Gastroesophageal sphincter (tissue), 4 donors: ENCODE data around the gene PADI2. TPM values are rescaled to one million over a fixed set of nuclear protein-coding genes. Genes with fewer than 3 reads are reported as not detected.

Experiments
- ATAC-seq: fragments of 150-250 bp; one replicate; pipeline ENCODE4 v1.9.1; 2016; ENCODE audit warnings: mild to moderate bottlenecking, moderate library complexity
- H3K27ac ChIP-seq, 4 donors: fragments of 200-600 bp; sonication (generic) in 3 of 4; 1 replicate in 3 of 4; 2 replicates in 1 of 4; pipeline ENCODE4 v1.5.1; 2016 to 2019
- H3K27me3 ChIP-seq: fragments of 200-600 bp; sonication (generic); one replicate; pipeline ENCODE4 v1.5.1; 2019
- H3K36me3 ChIP-seq, 2 donors: fragments of 200-600 bp; sonication (generic); one replicate each; pipeline ENCODE4 v1.5.1; 2019; ENCODE audit warnings: control low read depth in 1 of 2
- H3K4me1 ChIP-seq, 3 donors: fragments of 200-600 bp; sonication (generic); 1 replicate in 2 of 3; 2 replicates in 1 of 3; pipeline ENCODE4 v1.5.1; 2016 to 2019; ENCODE audit warnings: control low read depth in 2 of 3
- H3K4me3 ChIP-seq, 2 donors: fragments of 200-600 bp; sonication (generic); one replicate each; pipeline ENCODE4 v1.5.1; 2019; ENCODE audit warnings: mild to moderate bottlenecking in 1 of 2, moderate library complexity in 1 of 2
- H3K9me3 ChIP-seq, 3 donors: fragments of 200-600 bp; sonication (generic); one replicate each; pipeline ENCODE4 v1.5.1; 2017 to 2019; ENCODE audit warnings: control low read depth in 2 of 3
- CTCF ChIP-seq, 4 experiments: fragments of 200-600 bp in 2 of 4; fragments of 450-650 bp in 2 of 4; sonication (generic) in 1 of 4; IDR thresholded peaks; one replicate each; pipeline ENCODE4 v1.5.1; 2017 to 2019; ENCODE audit warnings: antibody characterized with exemption in 4 of 4, mild to moderate bottlenecking in 2 of 4, moderate library complexity in 2 of 4
- EP300 ChIP-seq: sonication (generic); formaldehyde crosslinking; IDR thresholded peaks from one replicate; pipeline ENCODE4 v1.6.1; 2017; ENCODE audit warnings: antibody characterized with exemption, mild to moderate bottlenecking
- POLR2A ChIP-seq, 2 donors: fragments of 450-650 bp; IDR thresholded peaks; one replicate each; pipeline ENCODE4 v1.6.1; 2017; ENCODE audit warnings: antibody characterized with exemption in 2 of 2, mild to moderate bottlenecking in 2 of 2, moderate library complexity in 1 of 2
- POLR2AphosphoS5 ChIP-seq: sonication (generic); formaldehyde crosslinking; IDR thresholded peaks from one replicate; pipeline ENCODE4 v1.6.1; 2017; ENCODE audit warnings: antibody characterized with exemption
- WGBS, 2 donors: methylation state at CpG; one replicate each; pipeline ENCODE4 v1.1.5; 2018; ENCODE audit warnings: low coverage in 1 of 2; 5-methylcytosine and 5-hydroxymethylcytosine counted together
- total RNA-seq, 4 donors: library from RNA; depleted of rRNA; stranded (reverse); fragments of >200 nt; gene quantifications; one replicate each; pipeline ENCODE4 v1.1.0, GENCODE V29; 2016

The PADI2 gene
- total RNA-seq, result 1 to 10 TPM in 1 of 4 donors, under 1 TPM in 3; 0.12 to 1.9 (median 0.58) TPM

- Histone ChIP-seq H3K36me3 (no peaks in the 10 kb centered on the region), H3K4me1 (peaks cover 0 to 19% (median 10%) of the 10 kb centered on the region in 3 donors), H3K9me3 (no peaks in the 10 kb centered on the region), H3K4me3 (peak within 1 kb of the TSS in 1 of 2 donors; percentile 43), H3K27me3 (peaks cover 53% of the 10 kb centered on the region), H3K27ac (no peak within 1 kb of the TSS)
- ATAC-seq, result peak; percentile 60
- WGBS, 2 donors, result 0 to 9% methylated on average over 3 of the region's 58 CpGs
- TF ChIP-seq POLR2A (IDR thresholded peaks at IDR 0.05), result no peak
- no peak for TF ChIP-seq CTCF (IDR thresholded peaks at IDR 0.05)
- TF ChIP-seq POLR2AphosphoS5, result no peak
- no peak for TF ChIP-seq EP300
These were observed at the start of gene PADI2 for GRCh38 chr1:17119076-17119772. Gene PADI2, minus strand, starts transcription at chr1:17119451. Its CDS starts 80 bp downstream, at chr1:17119371.

- ATAC-seq, result no peak
- Histone ChIP-seq H3K27ac (no peak overlapping the region), H3K4me1 (no peaks in the 10 kb centered on the region), H3K4me3 (no peak overlapping the region), H3K9me3 (no peaks in the 10 kb centered on the region), H3K27me3 (peaks cover 57% of the 10 kb centered on the region), H3K36me3 (no peaks in the 10 kb centered on the region)
- TF ChIP-seq CTCF (IDR thresholded peaks at IDR 0.05), result no peak
- no peak for TF ChIP-seq POLR2A (IDR thresholded peaks at IDR 0.05)
- no peak for TF ChIP-seq POLR2AphosphoS5
- 25 to 38% methylated on average over 3 to 5 of the region's 13 CpGs for WGBS, 2 donors
These were observed 49.0 kb upstream of the PADI2 start for GRCh38 chr1:17168091-17168876.

GRCh38 chr1:17167786-17168090 lies 48.5 kb upstream of the PADI2 start:
- H3K9me3 ChIP-seq, result no peaks in the 10 kb centered on the region
- H3K4me3 ChIP-seq, result no peak overlapping the region
- TF ChIP-seq POLR2A (IDR thresholded peaks at IDR 0.05), result no peak
- no peak for TF ChIP-seq EP300
- no peak for TF ChIP-seq POLR2AphosphoS5
- TF ChIP-seq CTCF (IDR thresholded peaks at IDR 0.05), result no peak
- peaks cover 54% of the 10 kb centered on the region for H3K27me3 ChIP-seq
- H3K27ac ChIP-seq, result no peak overlapping the region
- H3K4me1 ChIP-seq, result no peaks in the 10 kb centered on the region
- ATAC-seq, result no peak
- 80 to 100% methylated on average over 1 to 2 of the region's 5 CpGs for WGBS, 2 donors
- no peaks in the 10 kb centered on the region for H3K36me3 ChIP-seq

- TF ChIP-seq POLR2A (IDR thresholded peaks at IDR 0.05) (no peak), CTCF (IDR thresholded peaks at IDR 0.05) (no peak), POLR2AphosphoS5 (no peak), EP300 (no peak)
- no peaks in the 10 kb centered on the region for H3K36me3 ChIP-seq
- no peaks in the 10 kb centered on the region for H3K4me1 ChIP-seq
- H3K9me3 ChIP-seq, result no peaks in the 10 kb centered on the region
- H3K27me3 ChIP-seq, result peaks cover 54% of the 10 kb centered on the region
- ATAC-seq, result no peak
- H3K4me3 ChIP-seq, result no peak overlapping the region
- 21% methylated on average over 3 of the region's 4 CpGs; no CpG with 5 or more reads in 1 of the 2 donors for WGBS, 2 donors
- no peak overlapping the region for H3K27ac ChIP-seq
These were observed 48.0 kb upstream of the PADI2 start for GRCh38 chr1:17167041-17167785.
